Vagina (tissue), 2 donors: ENCODE results near the gene TMEM203. TPM values are rescaled to one million over a fixed set of nuclear protein-coding genes. Genes with fewer than 3 reads are reported as not detected.

Source experiments
- DNase-seq, 2 donors: peaks; one replicate each; pipeline ENCODE4 v3.0.0-alpha.2; 2017; ENCODE audit errors: extremely low spot score in 2 of 2
- H3K27ac ChIP-seq: fragments of 200-600 bp; sonication (generic); one replicate; pipeline ENCODE4 v1.5.1; 2019
- H3K27me3 ChIP-seq: fragments of 200-600 bp; sonication (generic); one replicate; pipeline ENCODE4 v1.5.1; 2019
- H3K36me3 ChIP-seq, 2 donors: fragments of 200-600 bp; sonication (generic); one replicate each; pipeline ENCODE4 v1.5.1; 2017 to 2019
- H3K4me1 ChIP-seq: fragments of 200-600 bp; sonication (generic); one replicate; pipeline ENCODE4 v1.5.1; 2019
- H3K4me3 ChIP-seq, 2 donors: fragments of 200-600 bp; sonication (generic); 1 replicate in 1 of 2; 2 replicates in 1 of 2; pipeline ENCODE4 v1.5.1; 2016 to 2019
- H3K9me3 ChIP-seq: fragments of 200-600 bp; sonication (generic); one replicate; pipeline ENCODE4 v1.5.1; 2019
- POLR2A ChIP-seq, 2 donors: fragments of 450-650 bp; IDR thresholded peaks; one replicate each; pipeline ENCODE4 v1.6.1; 2017; ENCODE audit warnings: antibody characterized with exemption in 2 of 2, mild to moderate bottlenecking in 2 of 2, moderate library complexity in 2 of 2
- POLR2AphosphoS5 ChIP-seq, 2 donors: sonication (generic); formaldehyde crosslinking; IDR thresholded peaks; one replicate each; pipeline ENCODE4 v1.9.0; 2017; ENCODE audit warnings: antibody characterized with exemption in 2 of 2, mild to moderate bottlenecking in 2 of 2, low read depth in 1 of 2; ENCODE audit not compliant: insufficient read depth in 1 of 2
- intact Hi-C: fragments of 100-400 bp; cut with DNase I; formaldehyde crosslinking; loops from one replicate; pipeline ENCODE4 v1.15.1; 2023
- total RNA-seq: library from RNA; depleted of rRNA; stranded (reverse); fragments of >200 nt; gene quantifications from one replicate; pipeline ENCODE4 v1.2.3, GENCODE V29; 2016
- TF ChIP-seq, protein P1 (sequence below), 3 experiments: fragments of 450-650 bp in 2 of 3; fragments of 200-600 bp in 1 of 3; sonication (generic) in 1 of 3; IDR thresholded peaks; one replicate each; pipeline ENCODE4 v1.5.1; 2017 to 2019; ENCODE audit warnings: antibody characterized with exemption in 3 of 3, mild to moderate bottlenecking in 2 of 3, moderate library complexity in 2 of 3

The TMEM203 gene
- total RNA-seq, 1 donor from 2014 or later, result 24.6 TPM

DNA sequence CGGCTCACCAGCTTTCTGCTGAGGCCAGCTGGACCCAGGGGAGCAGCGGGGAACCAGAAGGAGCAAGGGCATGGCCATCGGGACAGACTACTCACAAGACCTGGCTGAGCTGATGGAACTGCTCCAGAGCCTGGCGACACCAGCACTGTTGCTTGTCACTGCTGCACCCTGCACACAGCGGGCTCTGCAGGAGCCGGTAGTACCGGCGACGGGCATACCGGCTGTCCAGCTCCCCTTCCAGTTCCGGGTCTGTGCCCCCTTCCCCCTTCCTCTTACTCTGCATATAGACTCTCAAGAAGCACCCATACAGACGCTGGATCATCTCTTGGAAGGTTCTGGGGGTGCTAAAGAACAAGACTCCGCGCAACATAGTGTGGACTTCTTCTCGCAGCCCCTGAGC lies 18.1 kb downstream of the TMEM203 start:
- TF ChIP-seq POLR2AphosphoS5 (IDR thresholded peaks at IDR 0.05; ENCODE audit: insufficient read depth in 1 of 2, low read depth in 1 of 2), result no peak
- TF ChIP-seq, protein P1, sequence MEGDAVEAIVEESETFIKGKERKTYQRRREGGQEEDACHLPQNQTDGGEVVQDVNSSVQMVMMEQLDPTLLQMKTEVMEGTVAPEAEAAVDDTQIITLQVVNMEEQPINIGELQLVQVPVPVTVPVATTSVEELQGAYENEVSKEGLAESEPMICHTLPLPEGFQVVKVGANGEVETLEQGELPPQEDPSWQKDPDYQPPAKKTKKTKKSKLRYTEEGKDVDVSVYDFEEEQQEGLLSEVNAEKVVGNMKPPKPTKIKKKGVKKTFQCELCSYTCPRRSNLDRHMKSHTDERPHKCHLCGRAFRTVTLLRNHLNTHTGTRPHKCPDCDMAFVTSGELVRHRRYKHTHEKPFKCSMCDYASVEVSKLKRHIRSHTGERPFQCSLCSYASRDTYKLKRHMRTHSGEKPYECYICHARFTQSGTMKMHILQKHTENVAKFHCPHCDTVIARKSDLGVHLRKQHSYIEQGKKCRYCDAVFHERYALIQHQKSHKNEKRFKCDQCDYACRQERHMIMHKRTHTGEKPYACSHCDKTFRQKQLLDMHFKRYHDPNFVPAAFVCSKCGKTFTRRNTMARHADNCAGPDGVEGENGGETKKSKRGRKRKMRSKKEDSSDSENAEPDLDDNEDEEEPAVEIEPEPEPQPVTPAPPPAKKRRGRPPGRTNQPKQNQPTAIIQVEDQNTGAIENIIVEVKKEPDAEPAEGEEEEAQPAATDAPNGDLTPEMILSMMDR (IDR thresholded peaks at IDR 0.05), result no peak
- TF ChIP-seq POLR2A (IDR thresholded peaks at IDR 0.05), result no peak
- no peaks in the 10 kb centered on the region for H3K9me3 ChIP-seq
- DNase-seq, result no peak
- intact Hi-C loops, result no loop called here
- H3K4me3 ChIP-seq, result peak overlapping the region; percentile 70 to 88
- H3K27ac ChIP-seq, result no peak overlapping the region
- H3K36me3 ChIP-seq, result peaks cover 0 to 33% of the 10 kb centered on the region in 2 donors
- no peaks in the 10 kb centered on the region for H3K27me3 ChIP-seq
- peaks cover 50% of the 10 kb centered on the region for H3K4me1 ChIP-seq

DNA sequence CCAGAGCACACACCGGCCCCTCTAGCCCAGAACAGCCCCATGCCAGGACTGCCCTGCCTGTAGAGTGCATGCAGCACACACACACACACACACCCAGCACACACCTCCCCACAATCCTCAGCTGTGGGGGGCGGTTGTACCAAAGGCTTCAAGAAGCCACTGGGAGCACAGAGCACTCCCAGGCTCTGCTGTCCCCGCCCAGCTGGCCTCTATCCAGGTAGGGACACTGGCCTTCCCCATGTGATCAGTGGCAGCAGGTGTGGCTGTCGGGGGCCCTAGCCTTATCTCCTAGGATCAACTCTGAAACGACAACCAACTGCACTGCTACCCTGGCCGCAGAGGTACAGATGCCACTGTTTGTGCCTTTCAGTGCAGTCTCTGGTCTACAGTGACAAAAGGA lies 19.1 kb downstream of the TMEM203 start:
- TF ChIP-seq POLR2AphosphoS5 (IDR thresholded peaks at IDR 0.05; ENCODE audit: insufficient read depth in 1 of 2, low read depth in 1 of 2), result no peak
- TF ChIP-seq, protein P1 (IDR thresholded peaks at IDR 0.05), result no peak
- no peak for TF ChIP-seq POLR2A (IDR thresholded peaks at IDR 0.05)
- no peak for DNase-seq
- Histone ChIP-seq H3K4me3 (peak overlapping the region in 1 of 2 donors; percentile 11), H3K9me3 (no peaks in the 10 kb centered on the region), H3K27me3 (no peaks in the 10 kb centered on the region), H3K27ac (no peak overlapping the region), H3K4me1 (peaks cover 50% of the 10 kb centered on the region), H3K36me3 (peaks cover 0 to 43% of the 10 kb centered on the region in 2 donors)
- intact Hi-C loops, result no loop called here

DNA sequence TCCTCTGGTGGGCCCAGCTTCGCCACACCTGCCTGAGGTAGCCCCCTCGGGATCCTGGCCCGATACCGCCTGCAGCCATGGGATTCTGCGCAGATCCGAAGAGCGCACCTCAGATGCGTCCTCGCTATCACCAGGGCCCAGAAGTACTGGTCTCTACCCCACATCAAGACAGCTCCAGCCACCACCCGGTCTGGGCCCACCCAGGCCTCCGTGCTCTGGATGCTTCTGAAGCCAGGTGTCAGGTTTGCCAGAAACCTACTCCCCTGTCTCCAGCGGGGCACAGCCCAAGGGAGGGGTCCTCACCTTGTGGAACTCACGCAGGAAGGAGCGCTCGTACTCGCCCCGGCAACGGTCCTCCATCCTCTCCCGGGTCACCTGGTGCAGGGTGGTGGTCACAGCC lies 19.5 kb downstream of the TMEM203 start:
- no peak for DNase-seq
- H3K9me3 ChIP-seq, result no peaks in the 10 kb centered on the region
- no peak overlapping the region for H3K27ac ChIP-seq
- intact Hi-C loops, result no loop called here
- no peaks in the 10 kb centered on the region for H3K27me3 ChIP-seq
- peaks cover 0 to 48% of the 10 kb centered on the region in 2 donors for H3K36me3 ChIP-seq
- H3K4me1 ChIP-seq, result peaks cover 48% of the 10 kb centered on the region
- TF ChIP-seq, protein P1 (IDR thresholded peaks at IDR 0.05), result no peak
- no peak for TF ChIP-seq POLR2A (IDR thresholded peaks at IDR 0.05)
- no peak for TF ChIP-seq POLR2AphosphoS5 (IDR thresholded peaks at IDR 0.05; ENCODE audit: insufficient read depth in 1 of 2, low read depth in 1 of 2)
- no peak overlapping the region for H3K4me3 ChIP-seq

DNA sequence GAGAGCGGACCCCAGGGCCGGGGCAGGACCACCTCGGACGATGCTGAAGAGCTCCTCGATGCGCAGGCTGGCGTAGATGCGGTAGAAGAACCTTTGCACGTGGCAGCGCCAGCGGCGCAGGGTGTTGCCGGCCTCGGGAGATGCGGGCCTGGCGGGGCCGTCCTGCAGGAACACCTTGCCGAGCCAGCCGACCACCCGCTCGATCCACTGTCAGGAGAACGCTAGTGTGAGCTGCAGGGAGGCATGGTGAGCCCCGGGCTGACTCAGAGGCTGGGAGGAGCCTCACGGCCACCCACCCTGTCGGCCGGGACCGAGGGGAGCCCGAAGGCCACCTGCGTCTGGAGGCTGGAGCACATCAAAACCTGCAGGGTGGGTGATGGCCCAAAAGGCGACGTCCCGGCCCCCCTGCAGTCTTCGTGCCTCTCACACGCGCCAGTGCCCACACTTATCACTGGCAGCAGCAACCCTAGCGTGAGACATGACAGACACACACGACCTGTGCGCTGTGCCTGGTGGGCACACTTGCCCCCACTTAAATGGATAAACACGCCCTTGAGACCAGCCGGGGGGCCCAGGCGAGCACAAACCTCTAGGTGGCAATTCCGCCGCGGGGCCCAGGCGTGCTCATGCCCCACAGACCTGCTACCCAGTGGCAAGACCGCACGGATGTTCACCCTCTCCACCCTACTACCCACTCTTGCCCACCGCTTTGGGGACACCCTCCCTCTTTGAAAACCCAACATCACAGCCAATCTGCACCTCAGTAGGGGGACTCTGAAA lies 20.4 kb downstream of the TMEM203 start:
- Histone ChIP-seq H3K9me3 (no peaks in the 10 kb centered on the region), H3K36me3 (peaks cover 0 to 48% of the 10 kb centered on the region in 2 donors), H3K27me3 (no peaks in the 10 kb centered on the region), H3K27ac (no peak overlapping the region), H3K4me1 (peaks cover 39% of the 10 kb centered on the region), H3K4me3 (no peak overlapping the region)
- intact Hi-C loops, result no loop called here
- no peak for DNase-seq
- TF ChIP-seq POLR2A (IDR thresholded peaks at IDR 0.05) (no peak), POLR2AphosphoS5 (IDR thresholded peaks at IDR 0.05; ENCODE audit: insufficient read depth in 1 of 2, low read depth in 1 of 2) (no peak)
- TF ChIP-seq, protein P1 (IDR thresholded peaks at IDR 0.05), result no peak

DNA sequence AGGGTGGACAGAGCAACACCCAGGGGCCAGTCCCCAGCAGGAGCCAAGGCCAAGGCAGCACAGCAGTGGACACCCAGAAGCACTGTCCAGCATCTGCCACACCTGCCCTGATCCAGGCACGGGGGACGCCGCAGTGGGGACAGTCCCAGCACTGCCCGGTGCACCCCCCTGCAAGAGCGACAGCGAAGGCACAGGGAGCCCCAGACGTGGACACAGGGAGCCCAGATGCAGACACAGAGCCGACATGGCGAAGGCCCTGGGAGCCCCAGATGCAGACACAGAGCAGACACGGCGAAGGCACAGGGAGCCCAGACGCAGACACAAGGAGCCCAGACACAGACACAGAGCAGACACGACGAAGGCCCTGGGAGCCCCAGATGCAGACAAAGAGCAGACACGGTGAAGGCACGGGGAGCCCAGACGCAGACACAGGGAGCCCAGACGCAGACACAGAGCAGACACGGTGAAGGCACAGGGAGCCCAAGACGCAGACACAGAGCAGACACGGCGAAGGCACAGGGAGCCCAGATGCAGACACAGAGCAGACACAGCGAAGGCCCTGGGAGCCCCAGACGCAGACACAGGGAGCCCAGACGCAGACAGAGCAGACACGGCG lies 21.4 kb downstream of the TMEM203 start:
- no peak for DNase-seq
- peaks cover 29% of the 10 kb centered on the region for H3K4me1 ChIP-seq
- no peak overlapping the region for H3K4me3 ChIP-seq
- TF ChIP-seq, protein P1 (IDR thresholded peaks at IDR 0.05), result no peak
- TF ChIP-seq POLR2AphosphoS5 (IDR thresholded peaks at IDR 0.05; ENCODE audit: insufficient read depth in 1 of 2, low read depth in 1 of 2) (no peak), POLR2A (IDR thresholded peaks at IDR 0.05) (no peak)
- H3K27me3 ChIP-seq, result no peaks in the 10 kb centered on the region
- intact Hi-C loops, result no loop called here
- H3K9me3 ChIP-seq, result no peaks in the 10 kb centered on the region
- peaks cover 0 to 51% of the 10 kb centered on the region in 2 donors for H3K36me3 ChIP-seq
- no peak overlapping the region for H3K27ac ChIP-seq
